ENCODE measurements around the gene KDM4B.
A peak's percentile ranks its signal among the peaks of the same experiment; 100 is the strongest.

Gene KDM4B

DNA sequence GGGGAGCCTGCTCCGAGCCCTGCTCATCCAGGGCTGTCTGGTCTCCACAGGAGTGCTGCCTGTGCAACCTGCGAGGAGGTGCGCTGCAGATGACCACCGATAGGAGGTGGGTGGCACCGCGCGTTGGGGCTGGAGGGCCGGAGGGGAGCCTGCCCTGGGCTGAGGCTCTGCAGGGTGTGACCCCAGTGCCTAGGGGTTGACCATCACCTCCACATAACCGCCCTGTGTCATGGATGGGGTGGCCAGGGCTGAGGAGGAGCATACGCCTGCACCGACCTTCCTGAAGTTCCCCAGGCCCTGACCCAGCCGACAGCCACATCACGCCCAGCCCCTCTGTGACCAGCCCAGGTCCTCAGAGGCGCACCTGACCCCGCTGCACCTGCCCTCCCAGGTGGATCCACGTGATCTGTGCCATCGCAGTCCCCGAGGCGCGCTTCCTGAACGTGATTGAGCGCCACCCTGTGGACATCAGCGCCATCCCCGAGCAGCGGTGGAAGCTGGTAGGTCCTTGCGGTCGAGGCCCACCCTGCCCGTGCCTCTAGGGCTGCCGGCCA, 168.7 kb downstream of the KDM4B start:
- peak; percentile 29 for TF ChIP-seq CTCF (IDR thresholded peaks at IDR 0.05; ENCODE audit: control extremely low read depth, extremely low read depth, low read depth, missing control alignments)
- POLR2A ChIA-PET, result no interaction called here
- DNase-seq (ENCODE audit: extremely low spot score), result no peak
- CTCF ChIA-PET, result interaction anchor here (0.6 to 1.1 kb wide), 2 partner anchors 9 to 10 kb away, joined by 3 read pairs; no protein-coding TSS in a partner anchor

DNA sequence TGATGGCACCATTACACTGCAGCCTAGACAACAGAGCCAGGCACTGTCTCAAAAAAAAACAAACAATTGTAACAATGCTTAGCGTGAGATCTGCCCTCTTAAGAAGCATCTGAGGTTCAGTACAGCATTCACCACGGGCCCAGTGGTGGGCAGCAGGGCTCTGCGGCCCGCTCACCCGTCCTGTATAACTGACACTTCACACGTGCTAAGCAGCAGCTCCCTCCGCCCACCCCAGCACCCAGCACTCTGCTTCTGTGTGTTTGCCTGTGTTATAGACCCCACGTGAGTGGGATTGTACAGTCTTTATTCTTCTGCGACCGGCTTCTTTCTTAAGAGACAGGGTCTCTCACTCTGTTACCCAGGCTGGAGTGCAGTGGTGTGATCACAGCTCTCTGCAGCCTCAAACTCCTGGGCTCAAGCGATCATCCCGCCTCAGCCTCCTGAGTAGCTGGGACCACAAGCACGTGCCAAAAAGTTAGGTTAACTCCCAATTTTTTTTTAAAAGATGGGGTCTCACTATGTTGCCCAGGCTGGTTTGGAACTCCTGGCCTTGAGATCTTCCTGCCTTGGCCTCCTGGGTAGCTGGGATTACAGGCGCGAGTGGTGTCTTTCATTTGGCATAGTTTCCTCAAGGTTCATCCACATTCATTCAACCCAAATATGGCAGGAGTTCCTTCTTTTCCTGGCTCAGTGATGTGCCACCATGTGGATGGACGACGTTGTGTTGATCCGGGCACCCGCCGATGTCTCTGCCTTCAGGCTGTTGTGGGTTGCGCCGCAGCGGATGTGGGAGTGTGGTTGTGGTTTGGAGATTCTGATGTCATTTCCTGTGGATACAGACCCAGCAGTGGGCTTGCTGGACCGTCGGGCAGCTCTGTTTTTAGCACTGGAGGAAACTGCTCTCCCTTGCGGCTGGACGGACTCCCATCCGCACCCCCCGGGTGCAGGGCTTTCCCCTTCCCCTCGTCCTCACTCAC, 170.0 kb downstream of the KDM4B start:
- ChIA-PET CTCF (interaction anchor here (0.6 to 1.5 kb wide), 4 partner anchors 8 to 13 kb away, joined by 3 to 5 read pairs (median 4); no protein-coding TSS in a partner anchor), POLR2A (no interaction called here)
- peak; percentile 7 for TF ChIP-seq CTCF (IDR thresholded peaks at IDR 0.05; ENCODE audit: control extremely low read depth, extremely low read depth, low read depth, missing control alignments)
- DNase-seq (ENCODE audit: extremely low spot score), result peak; percentile 82

- CTCF ChIA-PET, result interaction anchor here (1.3 to 1.5 kb wide), 2 partner anchors 12 kb away, joined by 5 read pairs; no protein-coding TSS in a partner anchor
- POLR2A ChIA-PET, result interaction anchor here (0.6 kb wide), 1 partner anchor 756 kb away, joined by 3 read pairs; no protein-coding TSS in a partner anchor
- no peak for TF ChIP-seq CTCF (IDR thresholded peaks at IDR 0.05; ENCODE audit: control extremely low read depth, extremely low read depth, low read depth, missing control alignments)
- no peak for DNase-seq (ENCODE audit: extremely low spot score)
Observed at GRCh38 chr19:5139583-5140325, 170.8 kb downstream of the KDM4B start.

GRCh38 chr19:5141129-5141849, 172.4 kb downstream of the KDM4B start:
- ChIA-PET CTCF (no interaction called here), POLR2A (no interaction called here)
- TF ChIP-seq CTCF (IDR thresholded peaks at IDR 0.05; ENCODE audit: control extremely low read depth, extremely low read depth, low read depth, missing control alignments), result no peak
- DNase-seq (ENCODE audit: extremely low spot score), result no peak

DNA sequence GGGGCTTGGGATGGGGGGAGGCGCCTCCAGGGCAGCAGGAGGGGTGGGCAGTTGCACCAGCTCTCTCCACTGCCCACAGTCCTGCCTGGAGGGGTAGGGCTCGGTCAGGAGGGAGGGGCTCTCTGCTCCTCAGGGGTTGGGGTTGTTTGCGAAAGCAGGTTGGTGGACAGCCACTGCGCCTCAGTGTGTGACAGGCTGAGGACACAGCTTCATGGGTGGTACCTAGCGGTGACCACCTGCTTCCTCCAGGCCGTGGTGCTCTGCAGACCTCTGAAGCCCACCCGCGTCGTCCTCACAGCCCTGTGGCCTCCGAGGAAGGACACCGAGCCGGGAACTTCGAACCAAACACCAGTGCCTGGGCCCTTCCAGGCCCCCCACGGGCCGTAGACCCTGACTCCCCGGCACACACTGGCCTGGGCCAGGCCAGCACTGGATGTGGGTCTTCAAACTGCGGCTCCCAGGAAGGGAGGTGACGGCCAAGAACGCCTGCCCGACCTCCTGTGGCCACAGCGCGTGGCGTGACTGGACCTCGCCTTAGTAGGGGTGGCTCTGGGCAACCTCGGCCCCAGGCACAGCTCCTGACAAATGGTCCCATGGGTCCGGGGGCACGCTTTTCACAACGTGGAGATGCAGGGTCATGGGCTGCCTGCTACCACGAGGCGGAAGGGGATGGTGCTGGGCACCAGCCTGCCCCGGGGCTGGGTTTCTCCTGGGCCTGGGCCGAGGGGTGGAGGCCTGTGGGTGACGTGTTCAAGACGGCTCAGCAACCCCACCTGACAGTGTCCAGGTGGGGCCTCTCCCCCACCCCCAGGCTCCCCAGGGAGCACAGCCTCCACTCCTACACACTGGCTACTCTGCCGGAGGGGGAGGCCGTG, 173.2 kb downstream of the KDM4B start:
- no peak for DNase-seq (ENCODE audit: extremely low spot score)
- ChIA-PET POLR2A (no interaction called here), CTCF (no interaction called here)
- no peak for TF ChIP-seq CTCF (IDR thresholded peaks at IDR 0.05; ENCODE audit: control extremely low read depth, extremely low read depth, low read depth, missing control alignments)
